Stimulated activated naive CD8-positive, alpha-beta T cell treated with anti-CD3 and anti-CD28 coated beads, Interleukin-15, Interleukin-2, amounts not matched to agents 100 U/mL and 50 U/mL, for 24 hours (primary cell): ENCODE measurements around the gene TMEM178B.
"Not testable (repeated sequence)": the region's sequence is repeated elsewhere in the genome, so short reads cannot be mapped to it uniquely, and the experiment has no call there.

Experiments
- ATAC-seq: fragments of 150-1000 bp; cut with Tn5 transposase; one replicate; pipeline ENCODE4 v1.10.0; 2021
- DNase-seq: peaks from one replicate; pipeline ENCODE4 v3.0.0; 2021

The TMEM178B gene

DNA sequence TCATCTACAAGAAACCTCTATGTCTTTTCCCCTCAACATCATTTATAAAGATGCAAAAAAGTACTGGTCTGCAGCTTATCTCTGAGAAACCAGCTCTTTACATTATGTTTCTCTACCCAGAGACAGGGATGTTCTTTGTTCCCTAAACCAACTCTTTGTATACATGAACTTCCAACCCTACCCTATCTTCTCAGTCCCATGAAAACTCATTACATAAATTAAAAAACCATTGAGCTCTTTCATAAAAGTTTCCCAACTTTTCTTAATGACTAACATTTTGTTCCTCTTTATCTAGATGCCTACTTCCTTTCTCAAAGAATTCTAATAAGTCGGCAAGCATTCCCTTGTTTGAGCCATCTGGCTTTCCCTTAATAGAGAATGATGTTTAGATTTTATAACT is 284.5 kb downstream of the TMEM178B start:
- DNase-seq (no peak), ATAC-seq (no peak)

GRCh38 chr7:141359262-141359661 is 285.4 kb downstream of the TMEM178B start:
- no peak for ATAC-seq
- no peak for DNase-seq

- DNase-seq = no peak
- ATAC-seq = no peak
Measured at GRCh38 chr7:141359740-141360415, 286.0 kb downstream of the TMEM178B start.

GRCh38 chr7:141360416-141360760 is 286.5 kb downstream of the TMEM178B start:
- DNase-seq (no peak), ATAC-seq (no peak)

- DNase-seq (no peak), ATAC-seq (no peak)
Measured at GRCh38 chr7:141360803-141361202, 286.9 kb downstream of the TMEM178B start.

DNA sequence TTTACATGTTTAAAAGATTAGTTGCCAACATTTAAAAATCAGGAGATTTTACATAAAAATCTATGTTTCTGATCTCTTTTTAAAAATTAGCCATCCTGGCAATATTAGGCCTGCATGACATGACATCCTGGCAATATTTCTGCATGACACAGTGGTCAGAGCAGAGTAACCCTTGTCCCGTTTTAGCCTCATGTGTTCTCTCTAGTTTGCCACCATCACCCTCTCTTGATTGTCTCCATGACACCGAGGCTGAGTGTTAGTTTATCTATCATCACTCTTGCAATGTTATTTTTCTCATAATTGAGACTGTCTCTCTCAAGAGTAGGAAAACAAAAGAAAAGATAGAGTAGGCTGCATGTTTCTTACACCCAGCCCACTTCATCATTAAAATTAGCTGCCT is 287.6 kb downstream of the TMEM178B start:
- DNase-seq (no peak), ATAC-seq (no peak)

GRCh38 chr7:141361960-141362359 is 288.1 kb downstream of the TMEM178B start:
- ATAC-seq (no peak), DNase-seq (no peak)

- ATAC-seq = no peak
- no peak for DNase-seq
Measured at GRCh38 chr7:141362580-141363435, 288.9 kb downstream of the TMEM178B start.

GRCh38 chr7:141363748-141364147 is 289.9 kb downstream of the TMEM178B start:
- DNase-seq (no peak), ATAC-seq (no peak)

DNA sequence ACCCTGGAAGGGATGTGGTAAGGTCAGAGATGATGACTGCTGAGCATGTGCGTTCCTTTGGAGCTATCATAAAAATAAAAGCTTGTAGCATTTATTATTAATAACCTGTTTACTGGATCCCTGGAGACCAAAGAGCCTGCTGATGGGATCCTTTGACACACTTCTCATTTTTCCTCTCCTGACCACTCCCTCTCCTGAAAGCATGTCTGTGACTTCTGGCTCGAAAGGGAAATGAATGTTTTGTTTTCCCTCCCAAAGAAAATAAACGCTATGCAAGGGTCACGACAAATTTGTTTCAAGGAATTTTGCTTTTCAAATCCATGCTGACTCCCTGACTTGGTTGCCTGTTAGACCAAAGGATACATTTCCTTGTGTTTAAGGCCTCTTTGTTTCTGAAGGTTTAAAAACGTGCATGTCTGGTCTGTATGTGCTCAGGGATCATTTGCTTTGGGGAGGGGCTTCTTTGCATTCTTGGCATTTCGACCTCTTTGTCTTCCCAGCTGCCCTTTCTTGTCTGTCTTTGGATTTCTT is 292.3 kb downstream of the TMEM178B start:
- DNase-seq = no peak
- no peak for ATAC-seq

GRCh38 chr7:141369422-141369821 is 295.6 kb downstream of the TMEM178B start:
- ATAC-seq (no peak), DNase-seq (no peak)

GRCh38 chr7:141370178-141370577 is 296.3 kb downstream of the TMEM178B start:
- ATAC-seq (no peak), DNase-seq (no peak)

DNA sequence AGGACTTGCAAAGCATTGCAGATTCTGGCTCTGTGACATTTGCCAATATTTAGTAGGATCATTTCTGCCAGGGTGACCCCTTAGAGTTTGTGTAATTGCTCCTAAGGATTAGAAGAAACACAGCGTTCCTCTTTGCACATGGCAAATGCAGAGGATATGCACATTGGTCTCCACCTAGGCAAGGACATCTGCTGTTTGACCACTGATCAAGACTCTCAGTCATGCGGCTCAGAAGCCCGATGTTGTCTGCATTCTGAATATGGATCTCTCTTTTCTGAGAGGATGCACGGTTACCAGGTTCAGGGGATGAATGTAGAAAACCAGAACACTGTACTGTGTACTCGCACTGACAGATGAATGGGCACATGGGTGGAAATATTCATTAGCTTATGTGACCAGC is 296.8 kb downstream of the TMEM178B start:
- ATAC-seq (no peak), DNase-seq (no peak)

DNA sequence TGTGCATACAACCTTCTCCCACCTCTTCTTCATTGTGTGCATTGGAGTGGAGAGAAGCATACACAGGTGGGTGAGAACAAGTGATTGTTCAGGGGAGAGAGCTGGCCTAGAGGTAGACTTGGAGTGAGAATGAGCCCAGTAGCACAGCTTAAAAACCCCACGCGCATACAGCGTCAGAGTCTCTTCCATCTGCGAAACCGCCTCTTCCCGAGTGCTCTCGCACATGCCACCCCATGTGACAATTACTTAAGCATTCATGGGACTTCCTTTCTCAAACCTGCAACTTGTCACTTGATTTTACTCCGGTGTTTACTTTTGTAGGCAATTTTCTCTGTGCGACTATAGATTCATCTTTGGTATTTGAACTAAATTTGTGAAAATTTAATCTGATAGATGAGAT is 300.6 kb downstream of the TMEM178B start:
- DNase-seq = no peak
- ATAC-seq = no peak

DNA sequence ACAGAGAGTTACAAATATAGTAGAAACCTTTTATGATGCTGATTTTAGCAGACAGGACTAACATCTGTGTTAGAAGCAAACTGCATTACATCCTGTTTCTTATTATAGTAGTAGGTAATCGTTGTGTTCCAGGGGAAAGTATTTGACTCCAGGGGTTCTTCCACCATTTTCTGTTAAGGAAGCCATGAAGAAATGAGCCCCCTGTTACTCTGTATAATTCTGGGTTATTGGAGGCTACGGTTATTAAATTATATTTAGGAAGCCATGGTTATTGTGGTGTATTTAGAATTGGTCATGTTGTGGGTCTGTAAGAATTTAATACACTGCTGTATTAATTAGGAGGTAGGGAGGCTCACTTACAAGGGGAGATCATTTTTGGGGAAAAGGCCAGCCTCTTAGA is 301.6 kb downstream of the TMEM178B start:
- no peak for DNase-seq
- no peak for ATAC-seq

DNA sequence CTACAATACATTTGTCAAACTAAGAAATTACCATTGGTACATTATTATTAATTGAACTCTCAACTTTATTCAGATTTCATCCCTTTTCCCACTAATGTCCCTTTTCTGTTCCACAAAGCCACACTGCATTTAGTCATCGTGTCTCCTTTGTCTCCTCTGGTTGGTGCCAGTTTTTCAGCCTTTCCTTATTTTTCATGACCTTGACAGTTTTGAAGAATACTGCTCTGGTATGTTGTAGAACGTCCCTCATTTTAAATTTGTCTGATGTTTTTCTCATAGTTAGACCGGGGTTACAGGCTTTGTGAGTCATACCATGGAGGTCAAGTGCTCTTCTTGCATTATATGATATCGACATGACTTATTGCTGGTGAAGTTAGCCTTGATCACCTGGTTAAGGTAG is 304.0 kb downstream of the TMEM178B start:
- DNase-seq (no peak), ATAC-seq (no peak)

DNA sequence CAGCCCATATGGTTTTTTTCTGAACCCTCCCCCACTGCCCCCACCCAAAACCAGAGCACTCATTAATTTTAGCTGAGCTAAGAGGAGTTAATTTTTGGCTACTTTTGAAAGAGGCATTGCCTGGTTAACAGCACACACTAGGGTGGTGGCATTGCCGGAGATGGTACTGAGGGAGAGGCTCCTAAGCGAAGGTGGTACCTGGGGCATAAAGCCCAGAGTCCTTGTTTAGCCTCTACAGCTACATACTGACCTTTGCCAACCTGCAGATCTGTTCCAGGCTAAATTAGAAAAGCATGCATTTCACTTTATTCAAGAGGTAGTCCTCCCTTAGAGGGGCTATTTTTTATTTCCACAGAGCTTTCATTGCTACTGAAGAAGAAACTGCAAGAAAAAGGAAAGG is 304.5 kb downstream of the TMEM178B start:
- DNase-seq (no peak), ATAC-seq (no peak)

GRCh38 chr7:141381794-141382427 is 308.0 kb downstream of the TMEM178B start:
- ATAC-seq (no peak), DNase-seq (no peak)

DNA sequence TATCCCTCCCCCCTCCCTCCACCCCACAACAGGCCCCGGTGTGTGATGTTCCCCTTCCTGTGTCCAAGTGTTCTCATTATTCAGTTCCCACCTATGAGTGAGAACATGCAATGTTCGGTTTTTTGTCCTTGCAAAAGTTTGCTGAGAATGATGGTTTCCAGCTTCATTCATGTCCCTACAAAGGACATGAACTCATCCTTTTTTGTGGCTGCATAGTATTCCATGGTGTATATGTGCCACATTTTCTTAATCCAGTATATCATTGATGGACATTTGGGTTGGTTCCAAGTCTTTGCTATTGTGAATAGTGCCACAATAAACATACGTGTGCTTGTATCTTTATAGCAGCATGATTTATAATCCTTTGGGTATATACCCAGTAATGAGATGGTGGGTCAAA is 309.5 kb downstream of the TMEM178B start:
- ATAC-seq, DNase-seq: not testable (repeated sequence)

- DNase-seq (no peak), ATAC-seq (no peak)
Measured at GRCh38 chr7:141386881-141387280, 313.0 kb downstream of the TMEM178B start.

- ATAC-seq = no peak
- DNase-seq = no peak
Measured at GRCh38 chr7:141387521-141388217, 313.8 kb downstream of the TMEM178B start.

DNA sequence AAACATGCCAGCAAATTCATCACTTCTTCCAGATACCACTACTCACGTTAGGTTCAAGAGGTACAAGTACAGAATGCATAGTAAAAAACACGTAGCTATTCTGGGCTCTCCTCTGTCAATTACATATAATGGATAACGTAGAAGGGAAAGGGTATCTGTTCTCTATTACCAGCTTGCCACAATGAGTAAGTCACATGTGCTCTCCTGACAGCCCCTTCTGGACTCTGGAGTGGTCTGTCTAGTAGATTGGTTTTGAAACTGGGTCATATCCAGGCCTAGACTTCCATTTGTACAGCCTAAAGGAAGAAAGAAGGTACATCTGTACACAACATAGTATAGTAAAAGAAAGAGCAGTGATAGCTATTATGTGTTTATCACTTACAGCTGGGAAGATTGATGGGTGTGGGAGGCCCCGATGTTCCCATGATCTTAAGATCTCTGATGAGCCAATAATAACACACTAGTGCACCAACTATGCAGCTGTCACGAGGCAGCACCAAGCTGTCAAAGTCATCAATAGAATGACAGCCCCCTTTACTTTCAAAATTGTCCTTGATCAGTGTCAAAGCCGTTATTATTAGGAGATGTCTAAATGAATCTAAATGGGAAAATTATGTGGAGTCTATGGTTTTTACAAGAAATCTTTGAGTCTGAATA is 315.4 kb downstream of the TMEM178B start:
- no peak for ATAC-seq
- no peak for DNase-seq
